Keratinocyte (primary cell): ENCODE measurements around the gene PLA2G6. TPM values are rescaled to one million over a fixed set of nuclear protein-coding genes. Genes with fewer than 3 reads are reported as not detected.

Source experiments
- DNase-seq: peaks from one replicate; pipeline ENCODE4 v3.0.0-alpha.2; 2011; ENCODE audit warnings: low read depth, missing footprints, low spot score
- FAIRE-seq: peaks from 2 replicates; lab custom pipeline; 2011; peaks lifted over from hg19 to GRCh38; lab: Jason Lieb, UNC
- H2AFZ ChIP-seq: 2 replicates; pipeline ENCODE4 v1.6.0; 2012; ENCODE audit warnings: low read length, control low read depth, inconsistent platforms; ENCODE audit not compliant: control insufficient read depth
- H3K27ac ChIP-seq: 2 replicates; pipeline ENCODE4 v1.5.1; 2011; ENCODE audit warnings: low read length; ENCODE audit not compliant: control insufficient read depth, insufficient read depth
- H3K27me3 ChIP-seq: 3 replicates; pipeline ENCODE4 v1.6.0; 2011; ENCODE audit warnings: low read length; ENCODE audit not compliant: control insufficient read depth, insufficient read depth; ENCODE audit errors: extremely low read depth
- H3K36me3 ChIP-seq, 2 experiments: 2 replicates in 1 of 2; 3 replicates in 1 of 2; pipeline ENCODE4 v1.5.1; 2011; ENCODE audit warnings: low read length in 2 of 2, mild to moderate bottlenecking in 1 of 2; ENCODE audit not compliant: control insufficient read depth in 2 of 2, insufficient read depth in 2 of 2; ENCODE audit errors: extremely low read depth in 1 of 2
- H3K4me1 ChIP-seq: 3 replicates; pipeline ENCODE4 v1.5.1; 2011; ENCODE audit warnings: low read length; ENCODE audit not compliant: control insufficient read depth, insufficient read depth; ENCODE audit errors: extremely low read depth
- H3K4me2 ChIP-seq: 3 replicates; pipeline ENCODE4 v1.6.0; 2011; ENCODE audit warnings: low read depth, low read length; ENCODE audit not compliant: control insufficient read depth, insufficient read depth; ENCODE audit errors: extremely low read depth
- H3K4me3 ChIP-seq, 3 experiments: fragments of 200-600 bp in 1 of 3; sonication (generic) in 1 of 3; 2 replicates in 2 of 3; 3 replicates in 1 of 3; pipeline ENCODE4 v1.5.1; 2011 to 2016; ENCODE audit warnings: low read length in 3 of 3, mild to moderate bottlenecking in 3 of 3, control low read depth in 2 of 3, inconsistent platforms in 1 of 3, low read depth in 1 of 3, mixed read lengths in 1 of 3, mixed run types in 1 of 3, moderate library complexity in 1 of 3; ENCODE audit not compliant: control insufficient read depth in 2 of 3, insufficient read depth in 2 of 3; ENCODE audit errors: extremely low read depth in 1 of 3
- H3K79me2 ChIP-seq: 2 replicates; pipeline ENCODE4 v1.6.0; 2012; ENCODE audit warnings: low read length; ENCODE audit not compliant: control insufficient read depth, insufficient read depth
- H3K9ac ChIP-seq: 3 replicates; pipeline ENCODE4 v1.6.0; 2011; ENCODE audit warnings: low read length; ENCODE audit not compliant: control insufficient read depth, insufficient read depth; ENCODE audit errors: extremely low read depth
- H3K9me1 ChIP-seq: 3 replicates; pipeline ENCODE4 v1.6.0; 2011; ENCODE audit warnings: low read length; ENCODE audit not compliant: control insufficient read depth, insufficient read depth; ENCODE audit errors: extremely low read depth
- H3K9me3 ChIP-seq: 2 replicates; pipeline ENCODE4 v1.5.1; 2012; ENCODE audit warnings: low read depth, low read length; ENCODE audit not compliant: control insufficient read depth
- H4K20me1 ChIP-seq: 3 replicates; pipeline ENCODE4 v1.6.0; 2011; ENCODE audit warnings: low read length; ENCODE audit not compliant: control insufficient read depth, insufficient read depth; ENCODE audit errors: extremely low read depth
- CTCF ChIP-seq, 3 experiments: IDR thresholded peaks in 1 of 3; conservative IDR thresholded peaks in 1 of 3; optimal IDR thresholded peaks in 1 of 3; 2 replicates in 2 of 3; 3 replicates in 1 of 3; pipeline versions ENCODE3 to v1.5.1; 2011; ENCODE audit warnings: low read length in 3 of 3, mild to moderate bottlenecking in 3 of 3, moderate library complexity in 2 of 3, control low read depth in 1 of 3, inconsistent platforms in 1 of 3; ENCODE audit not compliant: insufficient read depth in 2 of 3; ENCODE audit errors: extremely low read depth in 1 of 3
- EZH2 ChIP-seq: IDR thresholded peaks from one replicate; pipeline ENCODE4 v1.6.1; 2012; ENCODE audit warnings: inconsistent platforms, mild to moderate bottlenecking, low read length, moderate library complexity
- dilution Hi-C: fragments of 300-500 bp; cut with MboI; formaldehyde crosslinking; loops from one replicate; pipeline ENCODE4 v1.7.0; 2020; ENCODE audit warnings: low sequenced_read_pairs; ENCODE audit not compliant: extremely low pct_ligation_motif_present
- polyA plus RNA-seq, 5 experiments: library from polyadenylated mRNA; depleted of rRNA in 3 of 5; stranded (reverse) in 3 of 5; stranded (forward) in 1 of 5; unstranded in 1 of 5; fragments of >200 nt; gene quantifications; 1 replicate in 1 of 5; 2 replicates in 3 of 5; 3 replicates in 1 of 5; pipeline versions ENCODE4 v1.2.1 to v1.2.3, GENCODE V29; 2011 to 2012; ENCODE audit warnings: missing spikeins in 2 of 5, low read depth in 1 of 5, low replicate concordance in 1 of 5

The PLA2G6 gene
- polyA plus RNA-seq, 1 donor (not counting 4 experiments of a cell fraction or from before 2014, with no cell fraction given): 5.2 TPM

- no peak overlapping the region for H3K27ac ChIP-seq
- FAIRE-seq: no peak
- no peaks in the 10 kb centered on the region for H3K27me3 ChIP-seq
- H3K36me3 ChIP-seq: peaks cover 0 to 5% of the 10 kb centered on the region in 2 experiments
- no peaks in the 10 kb centered on the region for H3K9me1 ChIP-seq
- H3K4me2 ChIP-seq: no peak overlapping the region
- H3K9ac ChIP-seq: no peak overlapping the region
- peaks cover 13% of the 10 kb centered on the region for H3K4me1 ChIP-seq
- H4K20me1 ChIP-seq: no peaks in the 10 kb centered on the region
- no peak for DNase-seq
- H3K79me2 ChIP-seq: no peaks in the 10 kb centered on the region
- no peak for TF ChIP-seq EZH2
- TF ChIP-seq CTCF (optimal IDR thresholded peaks at IDR 0.05 in 1 of 3, IDR thresholded peaks at IDR 0.05 in 1 of 3, conservative IDR thresholded peaks at IDR 0.05 in 1 of 3; ENCODE audit: extremely low read depth in 1 of 3, insufficient read depth in 2 of 3, low read length in 3 of 3): no peak
- H3K4me3 ChIP-seq: no peak overlapping the region
- H2AFZ ChIP-seq: no peak overlapping the region
- H3K9me3 ChIP-seq: no peaks in the 10 kb centered on the region
- dilution Hi-C loops: no loop called here
Measured at GRCh38 chr22:38136607-38137006, 45.0 kb downstream of the PLA2G6 start.

GRCh38 chr22:38135133-38135706 is 46.4 kb downstream of the PLA2G6 start:
- DNase-seq: peak; percentile 81
- FAIRE-seq: peak; percentile 100

More at GRCh38 chr22:38135133-38135706, 46.4 kb downstream of the PLA2G6 start:
- H3K4me1 ChIP-seq: peaks cover 13% of the 10 kb centered on the region
- H3K4me3 ChIP-seq: no peak overlapping the region
- H3K27me3 ChIP-seq: no peaks in the 10 kb centered on the region
- peak overlapping the region; percentile 71 for H2AFZ ChIP-seq
- peak overlapping the region; percentile 66 for H3K27ac ChIP-seq
- H3K9ac ChIP-seq: peak overlapping the region; percentile 26
- H3K9me1 ChIP-seq: no peaks in the 10 kb centered on the region
- H3K79me2 ChIP-seq: no peaks in the 10 kb centered on the region
- H3K36me3 ChIP-seq: peaks cover 0 to 5% of the 10 kb centered on the region in 2 experiments
- dilution Hi-C loops: no loop called here
- H3K4me2 ChIP-seq: peak overlapping the region; percentile 50
- H4K20me1 ChIP-seq: no peaks in the 10 kb centered on the region
- H3K9me3 ChIP-seq: no peaks in the 10 kb centered on the region
- TF ChIP-seq EZH2: no peak
- no peak for TF ChIP-seq CTCF (optimal IDR thresholded peaks at IDR 0.05 in 1 of 3, IDR thresholded peaks at IDR 0.05 in 1 of 3, conservative IDR thresholded peaks at IDR 0.05 in 1 of 3; ENCODE audit: extremely low read depth in 1 of 3, insufficient read depth in 2 of 3, low read length in 3 of 3)
